ENCODE results near the gene SOD3. TPM values are rescaled to one million over a fixed set of nuclear protein-coding genes. Genes with fewer than 3 reads are reported as not detected.

Gene SOD3
- total RNA-seq, 1 donor from 2014 or later, result not detected

DNA sequence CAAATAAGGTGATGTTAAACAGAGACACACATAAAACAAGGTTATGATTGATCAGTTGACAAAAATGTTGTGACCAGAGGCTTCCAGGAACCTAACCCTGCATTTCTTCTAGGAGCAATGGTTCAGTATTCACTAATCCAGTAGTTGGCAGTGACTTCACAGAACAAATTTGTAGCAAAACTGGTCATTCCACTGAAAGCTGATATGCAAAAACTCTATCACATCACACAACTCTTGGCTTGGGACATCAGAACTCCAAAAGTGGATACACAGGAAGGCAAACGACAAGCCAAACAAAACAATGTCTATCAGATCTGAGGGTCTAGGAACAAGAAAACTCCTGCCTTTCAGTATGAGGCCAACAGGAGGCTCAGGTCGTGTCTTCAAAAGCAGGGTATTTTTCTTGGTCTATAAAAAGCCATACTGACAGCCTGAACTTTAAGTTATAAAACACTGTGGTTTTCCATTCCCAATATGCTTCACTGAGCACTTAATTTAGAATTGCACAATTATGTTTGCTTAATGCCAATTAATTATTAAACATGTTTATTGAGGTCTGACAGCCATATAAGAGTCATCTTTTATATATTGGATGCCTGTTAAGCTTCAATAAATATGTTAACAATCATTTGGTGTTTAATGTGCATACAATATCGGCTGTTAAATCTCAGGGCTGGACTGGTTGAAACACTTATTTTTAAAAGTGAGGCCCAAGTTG, 45.6 kb downstream of the SOD3 start:
- DNase-seq (ENCODE audit: low read depth, low spot score), result no peak

GRCh38 chr4:24842356-24842755, 47.0 kb downstream of the SOD3 start:
- no peak for DNase-seq (ENCODE audit: low read depth, low spot score)

DNA sequence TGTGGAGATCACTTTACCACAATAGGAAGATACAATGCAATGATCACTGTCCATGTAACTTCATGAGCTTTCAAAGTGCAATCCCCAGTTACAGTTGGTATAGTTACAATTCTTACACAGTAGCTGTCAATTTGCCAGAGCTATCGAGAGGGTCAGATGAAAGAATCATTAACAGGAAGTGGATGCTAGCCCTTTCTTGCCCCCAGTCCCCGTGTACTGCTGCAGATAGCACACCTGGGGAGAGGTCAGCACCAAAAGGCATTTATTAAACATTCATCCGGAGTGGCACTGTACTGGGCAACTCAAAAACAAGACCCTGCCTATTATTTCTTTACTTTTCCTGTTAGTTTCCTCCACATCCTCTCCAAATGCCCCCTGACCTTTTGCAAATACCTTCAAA, 47.7 kb downstream of the SOD3 start:
- peak; percentile 37 for DNase-seq (ENCODE audit: low read depth, low spot score)

- DNase-seq (ENCODE audit: low read depth, low spot score), result no peak
These were observed 49.8 kb downstream of the SOD3 start for GRCh38 chr4:24845132-24845531.

DNA sequence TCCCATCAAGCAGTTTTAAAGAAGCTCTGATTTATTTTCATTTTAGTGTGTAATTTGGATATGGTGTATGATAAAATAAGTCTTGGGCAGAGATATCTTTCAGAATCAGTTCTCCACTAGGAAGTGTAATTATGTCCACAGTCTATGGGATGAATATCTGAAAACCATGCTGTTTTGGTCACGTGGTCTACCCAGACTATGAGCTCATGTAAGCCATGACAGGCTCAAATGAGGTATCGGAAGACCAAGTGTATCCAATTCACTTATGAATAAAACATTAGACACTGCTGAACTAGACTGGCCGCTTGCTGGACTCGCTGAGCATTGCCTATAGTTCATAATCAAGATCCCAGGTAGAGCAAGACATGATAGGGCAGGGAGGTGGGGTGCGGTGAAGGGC, 50.5 kb downstream of the SOD3 start:
- DNase-seq (ENCODE audit: low read depth, low spot score), result no peak

GRCh38 chr4:24846716-24847115, 51.3 kb downstream of the SOD3 start:
- DNase-seq (ENCODE audit: low read depth, low spot score), result no peak

- DNase-seq (ENCODE audit: low read depth, low spot score), result no peak
These were observed 54.0 kb downstream of the SOD3 start for GRCh38 chr4:24849351-24849750.

- DNase-seq (ENCODE audit: low read depth, low spot score), result no peak
These were observed 54.4 kb downstream of the SOD3 start for GRCh38 chr4:24849756-24850155.

Other genes with a start within 250 kb of the SOD3 start
- gene DHX15, start 211.0 kb upstream of the SOD3 start, total RNA-seq, result 147 and 201 TPM in 2 replicates
- 6.8 and 11.1 TPM in 2 replicates for gene CCDC149, start 117.5 kb downstream of the SOD3 start, total RNA-seq
- gene LGI2, start 235.4 kb downstream of the SOD3 start, total RNA-seq, result 0.04 and 0.13 TPM in 2 replicates

All from pulmonary artery endothelial cell (primary cell).